Measurements from ENCODE around the gene TOM1L1. TPM values are rescaled to one million over a fixed set of nuclear protein-coding genes. Genes with fewer than 3 reads are reported as not detected.

TOM1L1 gene
- total RNA-seq, 1 experiment from 2014 or later: 48.1 TPM

- Histone ChIP-seq H2AFZ (ENCODE audit: low read length) (no peak overlapping the region), H3K4me1 (ENCODE audit: insufficient read depth, low read length) (peaks cover 6% of the 10 kb centered on the region), H3K4me3 (ENCODE audit: low read length) (no peak overlapping the region), H3K36me3 (ENCODE audit: low read depth, low read length) (no peaks in the 10 kb centered on the region), H3K9me3 (ENCODE audit: low read length) (no peaks in the 10 kb centered on the region), H3K27ac (ENCODE audit: low read length) (no peak overlapping the region), H3K9ac (ENCODE audit: low read length) (no peak overlapping the region), H3K9me2 (replicated peaks; ENCODE audit: low read length) (no peaks in the 10 kb centered on the region), H3K79me2 (ENCODE audit: low read length) (no peaks in the 10 kb centered on the region), H3K4me2 (ENCODE audit: low read length) (no peak overlapping the region), H4K20me1 (ENCODE audit: low read length) (peaks cover 3% of the 10 kb centered on the region; the same call in 1 of the 2 replicates), H3K27me3 (ENCODE audit: low read length) (peaks cover 9% of the 10 kb centered on the region; the same call in 1 of the 2 replicates), H3F3A (ENCODE audit: low read length, unreplicated experiment) (no peaks in the 10 kb centered on the region)
- ATAC-seq: no peak
- intact Hi-C loops (cut with micrococcal nuclease): no loop called here
- POLR2A ChIA-PET (ENCODE audit: unreplicated experiment): no interaction called here
- CTCF ChIA-PET: no interaction called here
- BruUV-seq (replicated peaks): no TSS peak
- DNase-seq: no peak
- no peak for TF ChIP-seq CTCF (conservative IDR thresholded peaks at IDR 0.05; ENCODE audit: low read depth, low read length)
- TF ChIP-seq EZH2phosphoT487 (IDR thresholded peaks at IDR 0.05; ENCODE audit: borderline replicate concordance, low read length): no peak
- no peak for TF ChIP-seq EZH2 (IDR thresholded peaks at IDR 0.05; ENCODE audit: low read length, unreplicated experiment)
These were observed 2.1 kb upstream of the TOM1L1 start for GRCh38 chr17:54898576-54898975.

- no peak for ATAC-seq
- H4K20me1 ChIP-seq (ENCODE audit: low read length): peaks cover 3% of the 10 kb centered on the region; the same call in 1 of the 2 replicates
- intact Hi-C loops (cut with micrococcal nuclease): no loop called here
These were observed 1.5 kb upstream of the TOM1L1 start for GRCh38 chr17:54899201-54899600.

More at GRCh38 chr17:54899201-54899600, 1.5 kb upstream of the TOM1L1 start:
- no peak for DNase-seq
- peaks cover 6% of the 10 kb centered on the region for H3K4me1 ChIP-seq (ENCODE audit: insufficient read depth, low read length)
- H3K79me2 ChIP-seq (ENCODE audit: low read length): peaks cover under 1% of the 10 kb centered on the region; the same call in 1 of the 2 replicates
- peaks cover 6% of the 10 kb centered on the region; the same call in 1 of the 2 replicates for H3K27me3 ChIP-seq (ENCODE audit: low read length)
- no TSS peak for BruUV-seq (replicated peaks)
- H2AFZ ChIP-seq (ENCODE audit: low read length): no peak overlapping the region
- H3K36me3 ChIP-seq (ENCODE audit: low read depth, low read length): no peaks in the 10 kb centered on the region
- no peaks in the 10 kb centered on the region for H3F3A ChIP-seq (ENCODE audit: low read length, unreplicated experiment)
- H3K27ac ChIP-seq (ENCODE audit: low read length): no peak overlapping the region
- H3K9me3 ChIP-seq (ENCODE audit: low read length): no peaks in the 10 kb centered on the region
- TF ChIP-seq EZH2phosphoT487 (IDR thresholded peaks at IDR 0.05; ENCODE audit: borderline replicate concordance, low read length): no peak
- TF ChIP-seq CTCF (conservative IDR thresholded peaks at IDR 0.05; ENCODE audit: low read depth, low read length): no peak
- no peak for TF ChIP-seq EZH2 (IDR thresholded peaks at IDR 0.05; ENCODE audit: low read length, unreplicated experiment)
- no peak overlapping the region for H3K9ac ChIP-seq (ENCODE audit: low read length)
- no peaks in the 10 kb centered on the region for H3K9me2 ChIP-seq (replicated peaks; ENCODE audit: low read length)
- H3K4me2 ChIP-seq (ENCODE audit: low read length): no peak overlapping the region
- CTCF ChIA-PET: no interaction called here
- no peak overlapping the region for H3K4me3 ChIP-seq (ENCODE audit: low read length)
- POLR2A ChIA-PET (ENCODE audit: unreplicated experiment): interaction anchor here (0.7 kb wide), 1 partner anchor 106 kb away, joined by 3 read pairs; no protein-coding TSS in a partner anchor

Data from PC-3 (cell line).